ENCODE data around the gene EHD4. TPM values are rescaled to one million over a fixed set of nuclear protein-coding genes. Genes with fewer than 3 reads are reported as not detected.

Gene EHD4
- total and polyA plus RNA-seq, 2 experiments from 2014 or later = 27.3 to 34.7 TPM

DNA sequence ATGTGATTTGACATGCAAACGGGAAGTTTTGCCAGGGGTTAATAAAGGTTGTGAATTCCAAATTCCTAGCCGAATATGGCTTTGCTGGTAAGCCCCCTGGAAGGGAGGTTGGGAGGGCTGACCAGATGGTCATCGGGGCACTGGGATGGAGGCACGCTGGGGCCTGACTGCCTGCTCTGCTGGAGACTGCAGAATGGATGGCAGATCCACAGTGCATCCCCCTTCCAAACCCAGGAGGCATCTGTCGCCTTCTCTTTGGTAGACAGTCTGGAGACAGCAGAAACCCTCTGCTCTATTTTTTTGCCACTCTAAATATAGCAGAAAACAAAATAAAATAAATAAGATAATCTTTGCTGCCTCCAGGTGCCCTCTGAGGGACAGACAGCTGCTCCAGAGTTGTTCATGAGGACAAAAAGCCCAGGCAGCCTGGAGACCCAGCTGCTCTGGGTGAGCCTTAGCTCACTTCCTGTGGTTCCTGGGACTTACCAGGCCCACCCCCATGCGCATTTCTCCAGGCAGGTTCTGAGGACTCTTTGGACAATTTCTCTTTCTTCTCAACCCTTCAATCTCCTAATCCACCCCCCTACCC is 72.4 kb downstream of the EHD4 start:
- H4K20me1 ChIP-seq (ENCODE audit: insufficient read depth, poor library complexity, severe bottlenecking) = no peaks in the 10 kb centered on the region
- no peaks in the 10 kb centered on the region for H3K36me3 ChIP-seq (replicated peaks; ENCODE audit: insufficient read depth, low read depth)
- H3K79me2 ChIP-seq = peaks cover 3% of the 10 kb centered on the region
- no peak overlapping the region for H3K4me3 ChIP-seq
- H3K27me3 ChIP-seq = no peaks in the 10 kb centered on the region
- no peak overlapping the region for H3K27ac ChIP-seq
- H3K9me3 ChIP-seq (ENCODE audit: low read depth) = no peaks in the 10 kb centered on the region
- no peaks in the 10 kb centered on the region for H3K9me2 ChIP-seq (replicated peaks; ENCODE audit: insufficient read depth)
- peaks cover 6% of the 10 kb centered on the region for H3K4me1 ChIP-seq (ENCODE audit: insufficient read depth)
- no peak overlapping the region for H2AFZ ChIP-seq
- WGBS (ENCODE audit: low lambda C conversion rate, missing lambda C conversion rate) = 80% methylated on average over 6 of the region's 6 CpGs
- DNase-seq (ENCODE audit: low spot score) = no peak
- H3K4me2 ChIP-seq = no peak overlapping the region
- TF ChIP-seq EZH2 (IDR thresholded peaks at IDR 0.05; ENCODE audit: borderline replicate concordance) (no peak), EZH2phosphoT487 (IDR thresholded peaks at IDR 0.05; ENCODE audit: low read depth, severe bottlenecking, unreplicated experiment) (no peak)
- TF ChIP-seq, protein P1, sequence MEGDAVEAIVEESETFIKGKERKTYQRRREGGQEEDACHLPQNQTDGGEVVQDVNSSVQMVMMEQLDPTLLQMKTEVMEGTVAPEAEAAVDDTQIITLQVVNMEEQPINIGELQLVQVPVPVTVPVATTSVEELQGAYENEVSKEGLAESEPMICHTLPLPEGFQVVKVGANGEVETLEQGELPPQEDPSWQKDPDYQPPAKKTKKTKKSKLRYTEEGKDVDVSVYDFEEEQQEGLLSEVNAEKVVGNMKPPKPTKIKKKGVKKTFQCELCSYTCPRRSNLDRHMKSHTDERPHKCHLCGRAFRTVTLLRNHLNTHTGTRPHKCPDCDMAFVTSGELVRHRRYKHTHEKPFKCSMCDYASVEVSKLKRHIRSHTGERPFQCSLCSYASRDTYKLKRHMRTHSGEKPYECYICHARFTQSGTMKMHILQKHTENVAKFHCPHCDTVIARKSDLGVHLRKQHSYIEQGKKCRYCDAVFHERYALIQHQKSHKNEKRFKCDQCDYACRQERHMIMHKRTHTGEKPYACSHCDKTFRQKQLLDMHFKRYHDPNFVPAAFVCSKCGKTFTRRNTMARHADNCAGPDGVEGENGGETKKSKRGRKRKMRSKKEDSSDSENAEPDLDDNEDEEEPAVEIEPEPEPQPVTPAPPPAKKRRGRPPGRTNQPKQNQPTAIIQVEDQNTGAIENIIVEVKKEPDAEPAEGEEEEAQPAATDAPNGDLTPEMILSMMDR (IDR thresholded peaks at IDR 0.05; ENCODE audit: poor library complexity) = no peak

DNA sequence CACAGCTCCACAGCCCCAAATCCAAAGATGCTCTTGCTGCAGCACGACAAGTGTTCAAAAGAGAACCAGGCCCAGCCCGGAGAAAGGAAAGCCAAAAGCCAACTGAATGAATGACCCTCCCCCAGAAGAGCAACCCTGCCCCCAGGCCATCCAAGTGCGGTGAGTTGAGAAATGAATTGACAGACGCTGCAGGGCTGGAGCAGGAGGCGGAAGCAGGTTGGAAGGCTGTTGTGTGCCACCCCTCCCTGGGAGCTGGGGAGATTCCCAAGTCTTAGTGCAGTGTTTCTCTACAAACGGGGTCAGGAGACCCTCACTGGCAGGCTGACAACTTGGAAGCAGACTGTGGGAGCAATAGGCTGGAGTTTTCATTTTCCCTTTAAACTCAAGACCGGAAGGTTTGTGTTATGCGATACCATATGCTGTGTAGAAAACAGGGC is 75.0 kb downstream of the EHD4 start:
- TF ChIP-seq, protein P1 (IDR thresholded peaks at IDR 0.05; ENCODE audit: poor library complexity) = no peak
- TF ChIP-seq EZH2phosphoT487 (IDR thresholded peaks at IDR 0.05; ENCODE audit: low read depth, severe bottlenecking, unreplicated experiment) (no peak), EZH2 (IDR thresholded peaks at IDR 0.05; ENCODE audit: borderline replicate concordance) (no peak)
- H3K4me2 ChIP-seq = no peak overlapping the region
- H3K4me3 ChIP-seq = no peak overlapping the region
- peaks cover 2% of the 10 kb centered on the region for H3K79me2 ChIP-seq
- WGBS (ENCODE audit: low lambda C conversion rate, missing lambda C conversion rate) = 65% methylated on average over 8 of the region's 8 CpGs
- no peak overlapping the region for H2AFZ ChIP-seq
- no peaks in the 10 kb centered on the region for H4K20me1 ChIP-seq (ENCODE audit: insufficient read depth, poor library complexity, severe bottlenecking)
- H3K27ac ChIP-seq = no peak overlapping the region
- H3K4me1 ChIP-seq (ENCODE audit: insufficient read depth) = peaks cover 11% of the 10 kb centered on the region
- H3K27me3 ChIP-seq = no peaks in the 10 kb centered on the region
- H3K9me3 ChIP-seq (ENCODE audit: low read depth) = no peaks in the 10 kb centered on the region
- DNase-seq (ENCODE audit: low spot score) = no peak
- H3K36me3 ChIP-seq (replicated peaks; ENCODE audit: insufficient read depth, low read depth) = no peaks in the 10 kb centered on the region
- H3K9me2 ChIP-seq (replicated peaks; ENCODE audit: insufficient read depth) = no peaks in the 10 kb centered on the region

GRCh38 chr15:41896566-41896965 is 75.8 kb downstream of the EHD4 start:
- no peak overlapping the region for H2AFZ ChIP-seq
- H4K20me1 ChIP-seq (ENCODE audit: insufficient read depth, poor library complexity, severe bottlenecking) = no peaks in the 10 kb centered on the region
- no peaks in the 10 kb centered on the region for H3K9me3 ChIP-seq (ENCODE audit: low read depth)
- no peak overlapping the region for H3K4me2 ChIP-seq
- TF ChIP-seq, protein P1 (IDR thresholded peaks at IDR 0.05; ENCODE audit: poor library complexity) = no peak
- TF ChIP-seq EZH2phosphoT487 (IDR thresholded peaks at IDR 0.05; ENCODE audit: low read depth, severe bottlenecking, unreplicated experiment) = no peak
- no peak overlapping the region for H3K4me3 ChIP-seq
- H3K9me2 ChIP-seq (replicated peaks; ENCODE audit: insufficient read depth) = no peaks in the 10 kb centered on the region
- no peak overlapping the region for H3K27ac ChIP-seq
- peaks cover 11% of the 10 kb centered on the region for H3K4me1 ChIP-seq (ENCODE audit: insufficient read depth)
- H3K27me3 ChIP-seq = no peaks in the 10 kb centered on the region
- H3K79me2 ChIP-seq = no peaks in the 10 kb centered on the region
- no peak for DNase-seq (ENCODE audit: low spot score)
- H3K36me3 ChIP-seq (replicated peaks; ENCODE audit: insufficient read depth, low read depth) = no peaks in the 10 kb centered on the region
- WGBS (ENCODE audit: low lambda C conversion rate, missing lambda C conversion rate) = 97% methylated on average over 5 of the region's 6 CpGs

All from hepatocyte (in vitro differentiated cells).